ENCODE results near the gene LSAMP.
A peak's percentile ranks its signal among the peaks of the same experiment; 100 is the strongest.

The LSAMP gene

DNA sequence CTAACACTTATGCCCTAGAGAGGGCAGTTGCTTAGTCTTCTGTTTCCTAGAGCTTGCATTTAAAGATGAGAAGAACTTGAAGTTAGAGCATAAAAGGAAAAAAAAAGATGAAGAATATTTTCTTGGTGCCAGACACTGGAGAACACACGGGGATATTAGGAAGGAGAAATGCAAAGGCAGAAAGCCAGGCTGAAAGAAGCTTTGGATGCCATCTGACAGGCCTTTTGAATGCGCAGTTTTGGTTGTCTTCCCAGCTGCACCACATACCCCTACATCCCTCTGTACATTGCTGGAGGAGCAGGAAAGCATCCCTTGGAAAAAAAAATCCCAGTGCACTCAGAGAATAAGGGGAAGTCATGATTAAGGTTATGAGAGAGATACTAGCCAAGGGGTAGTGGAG lies 443.1 kb downstream of the LSAMP start:
- DNase-seq: no peak

DNA sequence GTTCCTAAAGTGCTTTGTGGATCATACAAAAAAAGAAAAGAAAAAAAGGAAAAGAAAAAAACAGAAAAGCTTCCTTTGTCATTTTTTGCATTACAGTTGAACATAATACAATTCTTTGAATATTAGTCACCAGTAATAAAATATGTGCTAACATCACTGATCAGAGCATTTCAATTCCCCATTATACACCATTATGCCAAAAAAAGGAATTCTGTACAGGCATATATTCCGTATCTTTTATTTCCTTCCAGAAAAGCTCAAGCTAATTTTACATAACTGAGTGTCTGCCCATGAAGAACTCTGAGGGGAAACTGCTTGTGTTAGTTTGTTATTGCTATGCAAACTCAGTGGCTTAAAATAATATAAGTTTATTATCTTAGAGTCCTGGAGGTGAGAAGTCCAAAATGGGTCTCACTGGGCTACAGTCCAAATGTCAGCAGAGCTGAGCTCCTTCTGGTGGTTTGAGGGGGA lies 444.1 kb downstream of the LSAMP start:
- DNase-seq: no peak

- DNase-seq: no peak
Measured at GRCh38 chr3:116000311-116000710, 445.0 kb downstream of the LSAMP start.

DNA sequence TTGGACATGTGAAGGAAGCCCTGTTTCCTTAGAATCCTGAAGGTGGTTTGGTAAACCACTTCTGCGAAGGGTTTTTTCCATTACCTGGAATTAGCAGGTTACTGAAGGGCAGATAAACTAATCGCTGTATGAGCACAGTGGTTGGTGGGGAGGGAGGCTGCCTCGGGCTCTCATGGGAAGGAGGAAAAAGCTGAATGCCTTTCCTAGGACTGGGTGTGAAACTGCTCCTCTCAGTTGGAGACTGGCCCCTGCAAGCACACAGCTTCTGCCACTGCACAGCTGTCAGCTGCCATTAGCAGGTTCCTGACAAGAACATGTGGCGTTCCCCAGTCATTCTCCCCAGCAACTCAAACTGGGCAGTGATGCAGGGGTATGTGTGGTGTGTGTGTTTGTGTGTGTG lies 445.7 kb downstream of the LSAMP start:
- no peak for DNase-seq

GRCh38 chr3:115999001-115999585 lies 446.2 kb downstream of the LSAMP start:
- no peak for DNase-seq

- DNase-seq: no peak
Measured at GRCh38 chr3:115996420-115997108, 448.7 kb downstream of the LSAMP start.

GRCh38 chr3:115990669-115991068 lies 454.6 kb downstream of the LSAMP start:
- no peak for DNase-seq

GRCh38 chr3:115989684-115990421 lies 455.4 kb downstream of the LSAMP start:
- DNase-seq: peak; percentile 30

GRCh38 chr3:115986555-115987207 lies 458.6 kb downstream of the LSAMP start:
- DNase-seq: peak; percentile 8

- no peak for DNase-seq
Measured at GRCh38 chr3:115982629-115983028, 462.7 kb downstream of the LSAMP start.

DNA sequence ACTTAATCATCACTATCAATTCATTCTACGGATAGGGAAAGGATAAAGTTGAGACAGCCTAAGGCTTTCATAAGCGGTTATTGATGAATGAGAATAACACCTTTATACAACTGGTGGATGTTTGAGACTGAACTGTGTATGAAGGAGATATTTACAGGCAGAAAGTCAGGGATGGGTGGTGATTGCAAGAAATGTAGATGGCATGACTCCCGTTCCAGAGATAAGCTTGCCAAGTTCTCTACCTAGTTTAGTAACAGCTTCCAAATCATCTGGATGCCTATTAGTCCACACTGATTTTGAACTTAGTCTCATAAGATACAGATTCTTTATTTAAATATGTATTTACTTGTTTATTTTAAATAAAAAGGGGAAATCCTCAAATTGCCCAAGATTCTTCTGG lies 463.2 kb downstream of the LSAMP start:
- no peak for DNase-seq

DNA sequence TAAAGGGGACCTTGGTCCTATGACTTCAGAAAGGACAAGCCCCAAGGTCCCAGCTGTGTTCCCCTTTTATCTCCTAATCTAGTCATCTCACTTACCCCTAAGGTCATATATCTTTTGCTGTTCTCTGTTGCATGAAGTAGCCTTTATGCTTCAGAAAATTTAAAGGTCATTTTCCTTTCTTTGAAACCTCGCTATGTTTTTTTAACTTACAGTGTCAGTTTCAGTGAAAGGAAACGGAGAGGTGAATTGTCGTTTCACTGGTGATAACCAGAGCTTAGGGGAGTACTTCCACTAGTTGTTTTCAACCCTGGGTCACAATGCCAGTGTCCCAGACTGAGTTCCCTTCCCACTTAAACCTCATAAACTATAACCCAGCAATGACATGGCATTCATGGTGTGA lies 464.6 kb downstream of the LSAMP start:
- no peak for DNase-seq

- DNase-seq: no peak
Measured at GRCh38 chr3:115977866-115978265, 467.4 kb downstream of the LSAMP start.

DNA sequence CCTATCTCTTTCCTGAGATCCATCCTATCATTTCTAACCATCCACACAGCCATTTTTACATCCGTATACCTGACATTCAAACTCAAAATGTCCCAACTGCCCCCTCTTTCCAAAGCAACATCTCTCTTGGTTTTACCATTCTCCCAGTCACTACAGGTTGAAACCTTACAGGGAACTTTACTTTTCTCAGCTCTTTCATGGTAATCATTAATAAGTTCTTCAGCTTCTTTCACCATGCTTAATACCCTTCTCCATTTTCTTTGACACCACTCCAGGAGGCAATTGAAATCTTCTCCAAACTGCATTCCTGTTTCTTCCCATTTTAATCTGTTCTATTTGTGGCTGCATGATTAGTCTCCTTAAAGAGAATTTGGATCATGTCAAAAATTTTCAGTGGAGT lies 469.5 kb downstream of the LSAMP start:
- no peak for DNase-seq

GRCh38 chr3:115975353-115975752 lies 469.9 kb downstream of the LSAMP start:
- DNase-seq: no peak

GRCh38 chr3:115974940-115975339 lies 470.3 kb downstream of the LSAMP start:
- no peak for DNase-seq

GRCh38 chr3:115968871-115969270 lies 476.4 kb downstream of the LSAMP start:
- no peak for DNase-seq

DNA sequence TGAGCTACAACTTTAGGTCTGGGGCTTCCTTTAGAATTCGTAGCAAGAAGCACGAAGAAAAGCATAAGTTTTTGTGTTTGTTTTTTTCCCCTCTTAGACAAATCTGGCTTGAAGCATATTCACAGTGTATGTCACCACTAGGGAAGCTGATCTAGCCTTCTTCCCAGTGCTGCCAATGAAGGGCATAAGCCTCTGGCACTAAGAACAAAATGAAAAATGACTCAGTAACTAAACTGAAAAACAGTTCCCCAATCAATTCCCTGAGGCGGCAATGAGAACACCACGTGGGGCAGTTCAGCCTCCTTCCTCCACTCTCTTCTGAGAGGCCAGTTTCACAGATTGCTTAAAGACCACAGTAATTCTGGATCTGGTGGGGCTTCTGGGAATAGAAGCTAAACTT lies 483.9 kb downstream of the LSAMP start:
- DNase-seq: no peak

DNA sequence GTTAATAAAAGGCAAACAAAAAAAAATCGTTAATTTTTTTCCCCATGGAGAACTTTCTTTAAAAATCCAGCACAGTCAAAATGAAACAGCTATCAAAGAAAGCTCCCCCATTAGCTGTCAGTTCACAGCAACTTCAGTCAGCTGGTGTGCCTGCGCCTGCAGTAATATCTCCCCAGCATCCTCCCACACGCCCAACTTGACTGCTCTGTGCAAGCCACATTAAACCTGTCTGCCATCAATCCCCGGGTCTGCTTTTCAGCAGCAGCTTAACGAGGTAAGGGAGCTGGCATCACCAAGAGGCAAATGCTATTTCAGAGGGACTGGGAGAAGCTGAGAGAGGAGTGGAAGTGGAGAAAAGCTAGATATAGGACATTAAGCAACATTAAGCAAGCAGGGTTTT lies 484.5 kb downstream of the LSAMP start:
- no peak for DNase-seq

DNA sequence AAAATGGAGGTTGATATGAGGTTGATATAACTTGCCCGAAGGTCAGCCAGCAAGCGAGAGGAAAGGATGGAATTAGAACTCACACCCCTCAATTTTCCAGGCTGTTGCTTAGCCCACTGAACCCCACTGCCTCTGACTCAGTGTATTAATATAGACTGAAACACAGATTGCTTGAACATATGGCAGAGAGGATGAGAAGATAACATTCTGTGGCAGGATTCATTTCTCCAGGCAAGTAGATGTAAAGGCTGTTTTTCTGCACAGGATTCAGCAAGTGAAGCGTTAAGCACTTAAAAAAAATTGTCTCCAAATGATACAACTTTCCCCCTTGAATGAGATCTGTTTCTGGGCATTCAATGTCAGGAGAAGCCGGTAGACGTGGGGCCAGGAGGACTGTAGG lies 486.8 kb downstream of the LSAMP start:
- DNase-seq: no peak

GRCh38 chr3:115947325-115947724 lies 498.0 kb downstream of the LSAMP start:
- DNase-seq: no peak

- no peak for DNase-seq
Measured at GRCh38 chr3:115943579-115943978, 501.7 kb downstream of the LSAMP start.

GRCh38 chr3:115937054-115937453 lies 508.2 kb downstream of the LSAMP start:
- no peak for DNase-seq

DNA sequence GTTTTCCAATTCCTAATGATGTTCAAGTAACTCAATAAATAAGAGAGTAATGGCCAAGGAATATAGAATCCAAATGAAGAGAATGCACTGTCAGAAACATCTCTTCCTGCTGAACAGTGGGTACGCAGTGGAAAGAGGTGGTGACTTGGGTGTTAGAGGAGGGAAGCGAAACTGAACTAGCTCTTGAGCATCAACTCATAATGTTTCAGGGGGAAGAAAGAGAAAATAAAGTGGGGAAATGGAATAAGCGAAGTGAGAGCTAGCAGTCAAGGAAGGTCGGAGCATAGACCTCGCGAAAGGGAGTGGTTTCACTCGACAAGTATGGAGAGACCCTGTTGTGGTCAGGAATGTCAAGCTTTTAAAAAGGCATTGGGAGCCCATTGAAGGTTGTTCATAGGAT lies 512.5 kb downstream of the LSAMP start:
- DNase-seq: no peak
